NCI-H226 (cell line): Measurements from ENCODE around the gene AGBL3.
"Not testable (repeated sequence)": the region's sequence is repeated elsewhere in the genome, so short reads cannot be mapped to it uniquely, and the experiment has no call there.

Experiments used
- DNase-seq: peaks from one replicate; pipeline ENCODE4 v3.0.0-alpha.2; 2015

AGBL3 gene

GRCh38 chr7:135169141-135169963 is 183.0 kb downstream of the AGBL3 start:
- DNase-seq, result peak; percentile 37

GRCh38 chr7:135169964-135170273 is 183.6 kb downstream of the AGBL3 start:
- DNase-seq, result no peak

GRCh38 chr7:135170274-135170997 is 184.1 kb downstream of the AGBL3 start, which contains the start of gene CYREN:
CYREN (minus strand) TSS chr7:135170707; CDS start chr7:135168922, 1,785 bp downstream.
- DNase-seq, result peak; percentile 83

- not testable (repeated sequence) for DNase-seq
Measured at GRCh38 chr7:135170998-135171481, 184.7 kb downstream of the AGBL3 start.

GRCh38 chr7:135171581-135172291 is 185.4 kb downstream of the AGBL3 start:
- DNase-seq, result not testable (repeated sequence)

- not testable (repeated sequence) for DNase-seq
Measured at GRCh38 chr7:135173916-135174315, 187.6 kb downstream of the AGBL3 start.

DNA sequence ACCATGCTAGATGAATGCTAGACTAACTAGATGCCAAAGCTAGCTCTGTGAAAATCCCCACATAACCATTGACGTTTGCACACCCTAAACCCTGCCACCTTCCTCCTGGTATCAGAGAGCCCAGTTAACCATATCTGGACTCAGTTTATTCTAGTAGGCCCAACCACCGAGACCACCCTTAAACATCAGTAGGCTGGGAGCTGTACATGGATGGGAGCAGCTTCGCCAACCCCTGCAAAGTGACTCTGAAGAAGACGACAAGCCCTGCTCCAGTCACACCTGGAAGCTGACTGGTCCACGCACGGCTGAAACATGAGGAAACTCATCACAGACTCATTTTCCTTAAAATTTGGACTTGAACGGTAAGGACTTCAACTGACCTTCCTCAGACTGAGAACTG is 188.6 kb downstream of the AGBL3 start:
- DNase-seq, result no peak

DNA sequence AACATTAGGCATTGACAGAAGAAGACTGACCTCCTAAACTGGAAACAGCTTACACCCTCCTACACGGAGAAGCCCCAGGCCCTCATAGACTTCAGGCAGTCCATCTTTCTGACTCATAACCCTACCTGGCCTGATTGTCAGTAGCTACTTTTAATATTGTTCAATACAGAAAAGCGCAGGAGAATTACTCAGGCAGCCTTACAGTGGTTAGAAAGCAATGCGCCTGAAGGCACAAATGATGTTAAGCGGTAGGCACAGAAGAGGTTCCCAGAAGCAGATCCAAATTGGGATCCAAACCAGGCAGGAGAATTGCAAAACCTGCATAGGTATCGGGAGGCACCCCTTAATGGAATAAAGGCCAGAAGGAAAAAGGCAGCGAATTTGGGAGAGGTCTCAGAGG is 189.6 kb downstream of the AGBL3 start:
- no peak for DNase-seq

GRCh38 chr7:135177028-135177696 is 190.9 kb downstream of the AGBL3 start:
- peak; percentile 25 for DNase-seq

GRCh38 chr7:135178364-135178763 is 192.1 kb downstream of the AGBL3 start:
- no peak for DNase-seq

- no peak for DNase-seq
Measured at GRCh38 chr7:135179321-135179925, 193.1 kb downstream of the AGBL3 start.

- DNase-seq, result no peak
Measured at GRCh38 chr7:135180122-135180521, 193.8 kb downstream of the AGBL3 start.

GRCh38 chr7:135181261-135181928 is 195.1 kb downstream of the AGBL3 start:
- no peak for DNase-seq

GRCh38 chr7:135181929-135182678 is 195.8 kb downstream of the AGBL3 start:
- DNase-seq, result no peak

DNA sequence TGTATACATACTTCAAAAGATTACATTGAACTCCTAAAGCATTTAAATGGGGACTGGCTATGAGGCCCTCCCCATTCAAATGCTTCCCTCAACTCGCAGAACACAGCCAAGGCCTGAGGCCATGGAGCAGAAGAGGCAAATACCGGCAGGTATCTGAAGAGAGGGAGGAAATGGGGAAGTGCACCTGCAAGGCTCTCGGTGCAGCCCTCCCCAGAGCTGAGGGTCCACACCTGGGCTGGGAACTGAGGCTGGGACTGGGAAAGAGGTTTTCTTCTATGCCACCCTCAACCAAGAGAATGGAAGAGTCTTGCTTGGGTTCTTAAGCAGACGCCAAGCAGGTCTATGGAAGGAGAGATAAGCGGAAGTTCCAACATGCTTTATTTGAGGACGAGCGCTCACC is 197.2 kb downstream of the AGBL3 start:
- no peak for DNase-seq

DNA sequence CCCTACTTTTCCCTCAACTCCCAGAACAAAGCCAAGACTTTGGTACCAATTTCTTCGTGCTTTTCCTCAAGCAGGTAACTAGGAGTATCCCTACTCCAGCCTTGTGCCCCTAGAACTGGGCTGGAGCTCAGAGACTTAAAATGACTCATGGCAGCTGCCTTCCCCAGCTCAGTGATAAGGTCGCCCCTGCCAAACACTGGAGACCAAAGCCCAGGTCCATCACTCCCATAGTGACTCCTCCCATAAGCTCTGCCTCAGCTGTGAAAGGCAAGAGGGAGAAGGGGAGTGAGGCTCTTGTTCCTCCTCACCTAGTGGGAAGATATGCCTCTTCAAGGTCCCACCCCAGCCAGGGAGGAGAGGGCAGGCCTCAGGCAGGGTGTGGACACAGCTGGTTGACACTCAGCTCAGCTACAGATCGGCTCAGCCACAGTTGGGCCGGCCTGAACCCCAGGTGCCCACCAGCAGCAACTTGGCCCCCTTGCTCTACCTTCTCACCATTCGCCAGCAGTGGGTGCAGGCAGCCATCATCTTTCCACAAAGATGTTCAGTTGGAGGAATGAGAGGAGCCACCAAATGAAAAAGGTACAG is 198.0 kb downstream of the AGBL3 start:
- no peak for DNase-seq
